HG03103 (cell line): Measurements from ENCODE around the gene ZBTB7C.
"Not testable (repeated sequence)": the region's sequence is repeated elsewhere in the genome, so short reads cannot be mapped to it uniquely, and the experiment has no call there.

Experiments
- ATAC-seq: cut with Tn5 transposase; IDR thresholded peaks from one replicate; pipeline ENCODE4 v1.9.1; 2021; ENCODE audit warnings: low read depth; ENCODE audit not compliant: unreplicated experiment

ZBTB7C gene

GRCh38 chr18:48408727-48409590 is at the start of gene ZBTB7C:
TSS of gene ZBTB7C (minus strand) at chr18:48409383.
- ATAC-seq: no peak

GRCh38 chr18:48456838-48457237 is 47.7 kb upstream of the ZBTB7C start:
- ATAC-seq: no peak

- no peak for ATAC-seq
Measured at GRCh38 chr18:48455555-48456478, 46.6 kb upstream of the ZBTB7C start.

- no peak for ATAC-seq
Measured at GRCh38 chr18:48454261-48454757, 45.1 kb upstream of the ZBTB7C start.

GRCh38 chr18:48453330-48454066 is 44.3 kb upstream of the ZBTB7C start:
- ATAC-seq: no peak

- ATAC-seq: no peak
Measured at GRCh38 chr18:48452861-48453323, 43.7 kb upstream of the ZBTB7C start.

- no peak for ATAC-seq
Measured at GRCh38 chr18:48450685-48451084, 41.5 kb upstream of the ZBTB7C start.

GRCh38 chr18:48446582-48447225 is 37.5 kb upstream of the ZBTB7C start:
- ATAC-seq: no peak

- ATAC-seq: no peak
Measured at GRCh38 chr18:48445540-48445939, 36.4 kb upstream of the ZBTB7C start.

GRCh38 chr18:48442761-48443160 is 33.6 kb upstream of the ZBTB7C start:
- ATAC-seq: no peak

GRCh38 chr18:48441405-48441881 is 32.3 kb upstream of the ZBTB7C start:
- ATAC-seq: no peak

GRCh38 chr18:48440924-48441323 is 31.7 kb upstream of the ZBTB7C start:
- ATAC-seq: no peak

GRCh38 chr18:48436907-48437306 is 27.7 kb upstream of the ZBTB7C start:
- no peak for ATAC-seq

GRCh38 chr18:48434382-48434781 is 25.2 kb upstream of the ZBTB7C start:
- ATAC-seq: not testable (repeated sequence)

GRCh38 chr18:48433541-48433940 is 24.4 kb upstream of the ZBTB7C start:
- ATAC-seq: no peak

- no peak for ATAC-seq
Measured at GRCh38 chr18:48430150-48430549, 21.0 kb upstream of the ZBTB7C start.

GRCh38 chr18:48428475-48429177 is 19.4 kb upstream of the ZBTB7C start:
- no peak for ATAC-seq

GRCh38 chr18:48422947-48423378 is 13.8 kb upstream of the ZBTB7C start:
- ATAC-seq: no peak
